HEK293T (cell line): ENCODE measurements around the gene FER.

Source experiments
- ARNT ChIP-seq: fragments of 450-650 bp; IDR thresholded peaks from 2 replicates; pipeline ENCODE4 v1.6.1; 2017; ENCODE audit warnings: mild to moderate bottlenecking
- BHLHE40 ChIP-seq: fragments of 450-650 bp; IDR thresholded peaks from 2 replicates; pipeline ENCODE4 v1.6.1; 2016; ENCODE audit warnings: mild to moderate bottlenecking, moderate library complexity, borderline replicate concordance
- FOXA1 ChIP-seq: fragments of 450-650 bp; IDR thresholded peaks from 2 replicates; pipeline ENCODE4 v1.6.1; 2016; ENCODE audit warnings: mild to moderate bottlenecking
- FOXK2 ChIP-seq: fragments of 450-650 bp; IDR thresholded peaks from 2 replicates; pipeline ENCODE4 v1.6.1; 2016; ENCODE audit warnings: mild to moderate bottlenecking
- FOXM1 ChIP-seq: fragments of 450-650 bp; IDR thresholded peaks from 2 replicates; pipeline ENCODE4 v1.6.1; 2017; ENCODE audit warnings: mild to moderate bottlenecking, borderline replicate concordance
- HDGF ChIP-seq: fragments of 450-650 bp; IDR thresholded peaks from 2 replicates; pipeline ENCODE4 v1.6.1; 2017; ENCODE audit warnings: antibody characterized with exemption, borderline replicate concordance
- LEF1 ChIP-seq: fragments of 450-650 bp; IDR thresholded peaks from 2 replicates; pipeline ENCODE4 v1.6.1; 2017; ENCODE audit warnings: mild to moderate bottlenecking, borderline replicate concordance
- NFRKB ChIP-seq: fragments of 450-650 bp; IDR thresholded peaks from 2 replicates; pipeline ENCODE4 v1.6.1; 2016; ENCODE audit warnings: mild to moderate bottlenecking, moderate library complexity
- PKNOX1 ChIP-seq: fragments of 450-650 bp; IDR thresholded peaks from 2 replicates; pipeline ENCODE4 v1.6.1; 2016
- SP1 ChIP-seq: fragments of 450-650 bp; IDR thresholded peaks from 2 replicates; pipeline ENCODE4 v1.6.1; 2017
- SUZ12 ChIP-seq: fragments of 450-650 bp; IDR thresholded peaks from 2 replicates; pipeline ENCODE4 v1.6.1; 2016; ENCODE audit warnings: mild to moderate bottlenecking
- TARDBP ChIP-seq: fragments of 450-650 bp; IDR thresholded peaks from 2 replicates; pipeline ENCODE4 v1.6.1; 2016
- ZNF384 ChIP-seq: fragments of 450-650 bp; IDR thresholded peaks from 2 replicates; pipeline ENCODE4 v1.6.1; 2016

GRCh38 chr5:108997720-108998119 lies 250.0 kb downstream of the FER start:
- TF ChIP-seq LEF1 (no peak), SP1 (no peak), BHLHE40 (no peak), FOXM1 (no peak), FOXK2 (no peak), SUZ12 (no peak), HDGF (no peak), ARNT (no peak), ZNF384 (no peak), FOXA1 (no peak), PKNOX1 (no peak), TARDBP (no peak), NFRKB (no peak)
